AG09319 (cell line): Measurements from ENCODE around the gene HAUS7.

Source experiments
- DNase-seq: peaks from one replicate; pipeline ENCODE4 v3.0.0-alpha.2; 2010; ENCODE audit warnings: low read depth; ENCODE audit errors: extremely low read depth
- CTCF ChIP-seq: IDR thresholded peaks from 2 replicates; pipeline ENCODE4 v1.5.1; 2011; ENCODE audit warnings: low read depth, mild to moderate bottlenecking, inconsistent platforms, low read length, moderate library complexity

The HAUS7 gene

GRCh38 chrX:153469811-153470410 is 465 bp downstream of the HAUS7 start:
- TF ChIP-seq CTCF: no peak
- DNase-seq: no peak

- no peak for TF ChIP-seq CTCF
- DNase-seq: no peak
Observed at GRCh38 chrX:153468008-153468580, 2.3 kb downstream of the HAUS7 start.

DNA sequence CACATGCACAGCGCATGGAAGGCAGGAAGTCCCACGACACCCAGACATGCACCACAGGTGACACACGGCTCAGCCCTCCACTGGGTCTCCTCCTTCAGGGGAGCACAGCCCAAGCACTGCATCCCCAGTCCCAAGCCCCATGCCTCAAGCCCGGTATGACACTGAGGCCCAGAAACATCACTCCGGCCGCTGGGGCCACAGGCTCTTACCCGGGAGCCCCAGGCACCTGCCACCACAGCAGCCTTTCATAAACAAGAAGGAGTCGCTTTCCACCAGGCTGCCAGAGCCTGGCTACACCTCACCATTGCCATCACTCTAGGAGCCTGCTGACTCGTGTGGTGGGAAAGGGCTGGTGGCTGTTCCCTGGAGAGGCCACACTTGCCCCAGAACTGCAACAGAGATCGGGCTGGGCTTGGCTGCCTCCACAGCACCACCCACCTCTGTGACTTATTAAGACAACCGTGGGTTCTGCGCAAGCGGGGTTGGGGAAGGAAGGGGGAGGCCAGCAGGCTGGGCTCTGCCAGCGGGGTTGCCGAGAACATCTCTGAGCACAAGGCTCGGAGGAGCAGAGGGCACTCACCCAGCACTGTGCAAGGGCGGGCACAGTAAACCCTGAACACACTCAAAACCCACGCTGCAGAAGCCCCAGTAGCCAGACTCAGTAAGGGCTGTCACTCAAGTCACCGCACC is 4.5 kb downstream of the HAUS7 start:
- TF ChIP-seq CTCF: no peak
- DNase-seq: no peak

DNA sequence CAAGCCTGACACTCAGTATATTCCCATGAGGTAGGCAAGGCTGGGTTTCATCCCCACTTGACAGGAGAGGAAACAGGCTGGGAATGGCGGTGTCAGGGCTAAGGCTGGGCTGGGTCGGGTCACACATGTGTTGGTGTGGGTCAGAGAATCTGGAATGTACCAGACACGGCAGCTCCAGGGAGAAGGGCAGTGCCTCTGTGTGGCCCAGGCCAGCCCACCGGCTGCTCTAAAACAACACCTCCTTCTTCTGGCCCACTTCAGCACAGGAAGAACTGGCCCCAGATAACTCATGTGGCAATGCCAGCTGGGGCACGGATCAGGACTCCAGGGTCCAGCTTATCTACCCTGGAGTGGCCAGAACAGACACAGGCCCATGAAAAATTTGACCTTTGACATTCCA is 6.3 kb downstream of the HAUS7 start:
- TF ChIP-seq CTCF: no peak
- no peak for DNase-seq

DNA sequence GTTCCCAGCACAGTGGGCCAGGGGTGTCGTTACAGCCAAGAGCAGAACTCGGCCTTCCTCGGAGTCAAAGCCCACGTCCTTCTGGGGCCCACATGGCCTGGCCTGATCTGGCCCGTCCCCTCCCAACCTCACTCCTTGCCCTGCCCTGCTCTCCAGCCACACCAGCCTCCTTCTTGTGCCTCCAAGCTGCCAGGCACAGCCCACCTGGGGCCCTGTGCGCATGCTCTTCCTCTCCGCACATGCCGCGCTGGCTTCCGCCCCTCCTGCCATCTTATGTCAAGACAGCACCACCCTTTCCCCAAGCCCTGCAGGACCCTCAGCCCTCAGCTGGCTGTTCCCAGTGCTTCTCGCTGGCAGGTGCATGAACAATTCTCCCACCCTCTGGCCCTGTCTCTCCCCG is 6.8 kb downstream of the HAUS7 start:
- no peak for DNase-seq
- no peak for TF ChIP-seq CTCF

- TF ChIP-seq CTCF: no peak
- DNase-seq: no peak
Observed at GRCh38 chrX:153463031-153463430, 7.3 kb downstream of the HAUS7 start.

DNA sequence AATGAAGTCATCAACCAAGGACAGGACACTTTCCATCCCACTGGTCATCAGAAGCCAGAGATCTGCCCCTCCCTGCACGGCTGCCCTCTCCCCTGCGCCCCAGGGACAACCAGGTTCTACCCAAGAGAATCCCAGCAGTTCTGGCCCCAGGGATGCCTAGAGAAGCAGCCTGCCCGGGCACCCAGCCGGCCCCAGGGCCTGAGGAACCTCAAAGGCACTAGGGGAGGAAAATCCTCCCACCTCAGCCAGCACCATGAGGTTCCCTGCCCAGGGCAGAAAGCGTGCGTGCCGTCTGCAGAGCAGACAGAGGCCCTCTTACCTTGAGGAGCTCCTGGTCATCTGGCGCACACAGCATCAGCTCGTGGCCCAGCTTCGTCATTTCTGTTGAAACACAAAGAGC is 8.1 kb downstream of the HAUS7 start:
- no peak for TF ChIP-seq CTCF
- DNase-seq: no peak
